Neural crest cell (in vitro differentiated cells): ENCODE measurements around the gene MPP3. TPM values are rescaled to one million over a fixed set of nuclear protein-coding genes. Genes with fewer than 3 reads are reported as not detected.
A peak's percentile ranks its signal among the peaks of the same experiment; 100 is the strongest.

Experiments used
- DNase-seq: peaks from one replicate; pipeline ENCODE4 v3.0.0; 2021; ENCODE audit warnings: low read depth, mixed read lengths, low spot score
- H3K27ac Mint-ChIP-seq: one replicate; pipeline ENCODE4 v1.8.0; 2021; ENCODE audit warnings: mild to moderate bottlenecking, mixed read lengths; ENCODE audit not compliant: unreplicated experiment
- H3K27me3 Mint-ChIP-seq: 2 replicates; pipeline ENCODE4 v1.8.0; 2021; ENCODE audit warnings: low read depth, mild to moderate bottlenecking, mixed read lengths
- H3K36me3 Mint-ChIP-seq: 2 replicates; pipeline ENCODE4 v1.8.0; 2021; ENCODE audit warnings: low read depth, mild to moderate bottlenecking, mixed read lengths
- H3K4me1 Mint-ChIP-seq: 2 replicates; pipeline ENCODE4 v1.8.0; 2021; ENCODE audit warnings: mixed read lengths
- H3K4me3 Mint-ChIP-seq: one replicate; pipeline ENCODE4 v1.8.0; 2021; ENCODE audit warnings: mild to moderate bottlenecking, mixed read lengths
- H3K9me3 Mint-ChIP-seq: 2 replicates; pipeline ENCODE4 v1.8.0; 2021; ENCODE audit warnings: mixed read lengths
- total RNA-seq: library from RNA; stranded (reverse); gene quantifications from 2 replicates; pipeline ENCODE4 v1.2.1, GENCODE V29; 2021
- TF ChIP-seq, protein P1 (sequence below): fragments of 200-600 bp; sonication (generic); conservative IDR thresholded peaks from 2 replicates; pipeline ENCODE4 v1.5.0; 2021; ENCODE audit warnings: antibody characterized with exemption, mild to moderate bottlenecking

The MPP3 gene
- total RNA-seq, 1 donor from 2014 or later, result 14.4 TPM

GRCh38 chr17:43849116-43849515 is 16.2 kb upstream of the MPP3 start:
- no peak overlapping the region for H3K4me3 Mint-ChIP-seq
- H3K27ac Mint-ChIP-seq, result no peak overlapping the region
- peaks cover 19% of the 10 kb centered on the region for H3K4me1 Mint-ChIP-seq
- no peaks in the 10 kb centered on the region for H3K9me3 Mint-ChIP-seq
- H3K36me3 Mint-ChIP-seq, result no peaks in the 10 kb centered on the region
- DNase-seq, result no peak
- TF ChIP-seq, protein P1, sequence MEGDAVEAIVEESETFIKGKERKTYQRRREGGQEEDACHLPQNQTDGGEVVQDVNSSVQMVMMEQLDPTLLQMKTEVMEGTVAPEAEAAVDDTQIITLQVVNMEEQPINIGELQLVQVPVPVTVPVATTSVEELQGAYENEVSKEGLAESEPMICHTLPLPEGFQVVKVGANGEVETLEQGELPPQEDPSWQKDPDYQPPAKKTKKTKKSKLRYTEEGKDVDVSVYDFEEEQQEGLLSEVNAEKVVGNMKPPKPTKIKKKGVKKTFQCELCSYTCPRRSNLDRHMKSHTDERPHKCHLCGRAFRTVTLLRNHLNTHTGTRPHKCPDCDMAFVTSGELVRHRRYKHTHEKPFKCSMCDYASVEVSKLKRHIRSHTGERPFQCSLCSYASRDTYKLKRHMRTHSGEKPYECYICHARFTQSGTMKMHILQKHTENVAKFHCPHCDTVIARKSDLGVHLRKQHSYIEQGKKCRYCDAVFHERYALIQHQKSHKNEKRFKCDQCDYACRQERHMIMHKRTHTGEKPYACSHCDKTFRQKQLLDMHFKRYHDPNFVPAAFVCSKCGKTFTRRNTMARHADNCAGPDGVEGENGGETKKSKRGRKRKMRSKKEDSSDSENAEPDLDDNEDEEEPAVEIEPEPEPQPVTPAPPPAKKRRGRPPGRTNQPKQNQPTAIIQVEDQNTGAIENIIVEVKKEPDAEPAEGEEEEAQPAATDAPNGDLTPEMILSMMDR, result no peak
- no peaks in the 10 kb centered on the region for H3K27me3 Mint-ChIP-seq

DNA sequence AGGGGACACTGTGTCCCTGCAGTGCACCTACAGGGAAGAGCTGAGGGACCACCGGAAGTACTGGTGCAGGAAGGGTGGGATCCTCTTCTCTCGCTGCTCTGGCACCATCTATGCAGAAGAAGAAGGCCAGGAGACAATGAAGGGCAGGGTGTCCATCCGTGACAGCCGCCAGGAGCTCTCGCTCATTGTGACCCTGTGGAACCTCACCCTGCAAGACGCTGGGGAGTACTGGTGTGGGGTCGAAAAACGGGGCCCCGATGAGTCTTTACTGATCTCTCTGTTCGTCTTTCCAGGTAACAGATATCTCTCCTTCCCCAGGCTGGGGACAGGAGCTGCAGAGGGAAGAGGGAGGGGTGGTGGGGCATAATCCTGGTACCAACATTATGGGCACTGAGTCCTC is 15.7 kb upstream of the MPP3 start:
- no peak overlapping the region for H3K27ac Mint-ChIP-seq
- H3K27me3 Mint-ChIP-seq, result no peaks in the 10 kb centered on the region

DNA sequence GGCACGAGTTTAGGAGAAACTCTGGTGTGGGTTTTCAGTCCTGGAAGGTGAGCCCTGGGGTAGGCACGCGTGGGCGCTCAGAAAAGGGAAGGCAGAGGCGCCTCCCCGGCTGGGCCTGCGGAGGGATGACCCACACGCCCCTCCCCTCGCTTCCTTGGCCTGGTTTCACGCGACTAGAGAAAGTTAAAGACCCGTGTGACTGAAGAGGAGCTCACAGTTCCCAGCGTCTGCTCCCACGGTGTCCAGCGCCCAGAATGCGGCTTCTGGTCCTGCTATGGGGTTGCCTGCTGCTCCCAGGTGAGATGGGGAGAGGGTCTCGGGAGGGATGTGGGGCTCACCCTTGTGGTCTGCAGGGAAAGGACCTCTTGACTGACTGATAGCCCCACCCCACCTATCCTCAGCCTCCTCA is 14.0 kb upstream of the MPP3 start, which contains the start of gene CD300LG:
Gene CD300LG (plus strand): TSS at position 214 of the 409 bp plus-strand sequence. CDS start 41 bp downstream, at position 255.
- no peak for DNase-seq
- Mint-ChIP-seq H3K4me1 (peaks cover 19% of the 10 kb centered on the region), H3K27me3 (peaks cover 5% of the 10 kb centered on the region), H3K36me3 (no peaks in the 10 kb centered on the region), H3K9me3 (no peaks in the 10 kb centered on the region), H3K4me3 (no peak within 1 kb of the TSS), H3K27ac (no peak within 1 kb of the TSS)
- TF ChIP-seq, protein P1, result no peak

More for the DNA sequence above, 15.7 kb upstream of the MPP3 start:
- Mint-ChIP-seq H3K4me3 (no peak overlapping the region), H3K9me3 (no peaks in the 10 kb centered on the region), H3K4me1 (peaks cover 19% of the 10 kb centered on the region), H3K36me3 (no peaks in the 10 kb centered on the region)
- TF ChIP-seq, protein P1, result no peak
- DNase-seq, result no peak

- peaks cover 6% of the 10 kb centered on the region for H3K27me3 Mint-ChIP-seq
- no peaks in the 10 kb centered on the region for H3K9me3 Mint-ChIP-seq
- H3K27ac Mint-ChIP-seq, result no peak overlapping the region
- H3K4me1 Mint-ChIP-seq, result peaks cover 15% of the 10 kb centered on the region
- H3K4me3 Mint-ChIP-seq, result no peak overlapping the region
- DNase-seq, result peak; percentile 95
- TF ChIP-seq, protein P1, result peak; percentile 92
- no peaks in the 10 kb centered on the region for H3K36me3 Mint-ChIP-seq
Measured at GRCh38 chr17:43846221-43846712, 13.3 kb upstream of the MPP3 start.

GRCh38 chr17:43845766-43846165 is 12.8 kb upstream of the MPP3 start:
- no peaks in the 10 kb centered on the region for H3K9me3 Mint-ChIP-seq
- peaks cover 8% of the 10 kb centered on the region for H3K27me3 Mint-ChIP-seq
- H3K4me1 Mint-ChIP-seq, result peaks cover 15% of the 10 kb centered on the region
- no peak overlapping the region for H3K4me3 Mint-ChIP-seq
- H3K27ac Mint-ChIP-seq, result no peak overlapping the region
- no peaks in the 10 kb centered on the region for H3K36me3 Mint-ChIP-seq
- DNase-seq, result no peak
- TF ChIP-seq, protein P1, result no peak
